Endothelial cell of umbilical vein (primary cell): Measurements from ENCODE around the gene NPSR1. TPM values are rescaled to one million over a fixed set of nuclear protein-coding genes. Genes with fewer than 3 reads are reported as not detected.

Experiments used
- BruUV-seq: library from RNA; stranded (reverse); fragments of 400-500 nt; replicated peaks from 2 replicates; lab custom pipeline; 2021; lab: Mats Ljungman, UMichigan
- CTCF ChIA-PET: fragments of 300-600, 350-600 bp; sonication (Branson Sonifier 250); formaldehyde crosslinking; loops from one replicate; lab custom pipeline; 2021; ENCODE audit warnings: antibody characterized with exemption, inconsistent platforms; lab: Charles Lee
- POLR2A ChIA-PET: fragments of 300-600, 350-600 bp; sonication (Branson Sonifier 250); formaldehyde crosslinking; loops from one replicate; lab custom pipeline; 2021; ENCODE audit warnings: antibody characterized with exemption, inconsistent platforms; lab: Charles Lee
- DNase-seq: peaks from one replicate; pipeline ENCODE4 v3.0.0-alpha.2; 2011; ENCODE audit warnings: low read depth, low spot score
- FAIRE-seq: peaks from 2 replicates; lab custom pipeline; 2011; peaks lifted over from hg19 to GRCh38; lab: Jason Lieb, UNC
- H2AFZ ChIP-seq: 2 replicates; pipeline ENCODE4 v1.6.0; 2012; ENCODE audit warnings: low read depth, low read length, control low read depth, inconsistent platforms
- H3K27ac ChIP-seq: 2 replicates; pipeline ENCODE4 v1.5.1; 2011; ENCODE audit warnings: low read depth, mild to moderate bottlenecking, control low read depth, low read length, moderate library complexity; ENCODE audit not compliant: insufficient read depth
- H3K27me3 ChIP-seq, 2 experiments: 2 replicates each; pipeline versions ENCODE4 v1.6.0 to v1.6.1; 2011; ENCODE audit warnings: low read length in 2 of 2, mixed read lengths in 1 of 2; ENCODE audit not compliant: control insufficient read depth in 2 of 2, insufficient read depth in 2 of 2
- H3K36me3 ChIP-seq, 2 experiments: 2 replicates in 1 of 2; 3 replicates in 1 of 2; pipeline ENCODE4 v1.5.1; 2011; ENCODE audit warnings: low read length in 2 of 2, mild to moderate bottlenecking in 1 of 2, moderate library complexity in 1 of 2; ENCODE audit not compliant: control insufficient read depth in 2 of 2, insufficient read depth in 2 of 2; ENCODE audit errors: extremely low read depth in 1 of 2
- H3K4me1 ChIP-seq: 3 replicates; pipeline ENCODE4 v1.5.1; 2011; ENCODE audit warnings: mild to moderate bottlenecking, low read length; ENCODE audit not compliant: control insufficient read depth, insufficient read depth; ENCODE audit errors: extremely low read depth
- H3K4me2 ChIP-seq: 2 replicates; pipeline ENCODE4 v1.6.1; 2011; ENCODE audit warnings: low read length, control low read depth, mixed read lengths; ENCODE audit not compliant: insufficient read depth
- H3K4me3 ChIP-seq, 3 experiments: fragments of 200-600 bp in 1 of 3; sonication (generic), shearing (Covaris generic) in 1 of 3; replicated peaks in 1 of 3; 2 replicates each; pipeline ENCODE4 v1.5.1; 2011 to 2016; ENCODE audit warnings: control low read depth in 3 of 3, low read length in 3 of 3, mild to moderate bottlenecking in 2 of 3, inconsistent platforms in 1 of 3, low read depth in 1 of 3, moderate library complexity in 1 of 3; ENCODE audit not compliant: insufficient read depth in 1 of 3
- H3K79me2 ChIP-seq: 2 replicates; pipeline ENCODE4 v1.6.0; 2012; ENCODE audit warnings: low read length, inconsistent platforms; ENCODE audit not compliant: control insufficient read depth, insufficient read depth
- H3K9ac ChIP-seq: replicated peaks from 2 replicates; pipeline ENCODE3; 2011; ENCODE audit warnings: low read length, control low read depth; ENCODE audit not compliant: insufficient read depth; ENCODE audit errors: extremely low read depth
- H3K9me1 ChIP-seq: replicated peaks from 3 replicates; pipeline ENCODE4 v1.6.0; 2011; ENCODE audit warnings: mild to moderate bottlenecking, low read length; ENCODE audit not compliant: control insufficient read depth, insufficient read depth; ENCODE audit errors: extremely low read depth
- H3K9me3 ChIP-seq: replicated peaks from 2 replicates; pipeline ENCODE4 v1.5.1; 2012; ENCODE audit warnings: low read length, inconsistent platforms; ENCODE audit not compliant: control insufficient read depth, insufficient read depth
- H4K20me1 ChIP-seq: replicated peaks from 2 replicates; pipeline ENCODE3; 2011; ENCODE audit warnings: mild to moderate bottlenecking, low read length; ENCODE audit not compliant: control insufficient read depth, insufficient read depth; ENCODE audit errors: extremely low read depth
- CTCF ChIP-seq, 2 donors: IDR thresholded peaks; 1 replicate in 1 of 2; 2 replicates in 1 of 2; pipeline ENCODE4 v1.5.1; 2011; ENCODE audit warnings: low read length in 2 of 2, mild to moderate bottlenecking in 2 of 2, moderate library complexity in 2 of 2, control low read depth in 1 of 2, inconsistent platforms in 1 of 2, low read depth in 1 of 2; ENCODE audit not compliant: insufficient read depth in 1 of 2; ENCODE audit errors: extremely low read depth in 1 of 2
- EZH2 ChIP-seq: IDR thresholded peaks from 2 replicates; pipeline ENCODE4 v1.6.1; 2012; ENCODE audit warnings: borderline replicate concordance, low read depth, mild to moderate bottlenecking, moderate library complexity, low read length, inconsistent platforms; ENCODE audit not compliant: severe bottlenecking
- FOS ChIP-seq: IDR thresholded peaks from 2 replicates; pipeline ENCODE4 v1.6.1; 2011; ENCODE audit warnings: mild to moderate bottlenecking, low read length, moderate library complexity, borderline replicate concordance; ENCODE audit not compliant: insufficient read depth
- GATA2 ChIP-seq: IDR thresholded peaks from 2 replicates; pipeline ENCODE4 v1.7.0; 2011; ENCODE audit warnings: low read depth, mild to moderate bottlenecking, moderate library complexity, mixed read lengths, low read length; ENCODE audit not compliant: insufficient read length, insufficient read depth
- JUN ChIP-seq: IDR thresholded peaks from 2 replicates; pipeline ENCODE4 v1.6.1; 2011; ENCODE audit warnings: borderline replicate concordance, low read depth; ENCODE audit not compliant: insufficient read length, insufficient read depth
- MYC ChIP-seq: IDR thresholded peaks from one replicate; pipeline ENCODE4 v1.6.1; 2011; ENCODE audit warnings: mild to moderate bottlenecking, low read depth, low read length
- POLR2A ChIP-seq: IDR thresholded peaks from 2 replicates; pipeline ENCODE4 v1.6.1; 2012; ENCODE audit warnings: low read depth, mild to moderate bottlenecking, control low read depth, low read length
- POLR2AphosphoS5 ChIP-seq: IDR thresholded peaks from 2 replicates; pipeline ENCODE4 v1.6.1; 2012; ENCODE audit warnings: low read depth, mild to moderate bottlenecking, control low read depth, low read length, moderate library complexity; ENCODE audit not compliant: insufficient read depth
- dilution Hi-C: fragments of 300-500 bp; cut with MboI; formaldehyde crosslinking; loops from one replicate; pipeline ENCODE4 v1.15.0; 2019; ENCODE audit warnings: low sequenced_read_pairs; ENCODE audit not compliant: extremely low pct_ligation_motif_present
- intact Hi-C: fragments of 100-400 bp; cut with micrococcal nuclease; formaldehyde crosslinking; loops from one replicate; pipeline ENCODE4 v1.10.0; 2022
- polyA plus RNA-seq, 4 experiments: library from polyadenylated mRNA; depleted of rRNA in 3 of 4; stranded (reverse) in 3 of 4; unstranded in 1 of 4; fragments of >200 nt; gene quantifications; 2 replicates each; pipeline versions ENCODE4 v1.2.1 to v1.2.3, GENCODE V29; 2011 to 2012; ENCODE audit warnings: missing spikeins in 1 of 4
- total RNA-seq: library from RNA; stranded (reverse); gene quantifications from 2 replicates; pipeline ENCODE4 v1.2.3, GENCODE V29; 2021
- TF ChIP-seq, protein P1 (sequence below): IDR thresholded peaks from 2 replicates; pipeline ENCODE4 v1.6.1; 2011; ENCODE audit not compliant: insufficient read depth, insufficient read length

Gene NPSR1
- total and polyA plus RNA-seq, 2 donors (not counting 3 experiments of a cell fraction or from before 2014, with no cell fraction given), result not detected

- Histone ChIP-seq H3K4me3 (no peak overlapping the region), H3K9me3 (no peaks in the 10 kb centered on the region), H3K79me2 (no peaks in the 10 kb centered on the region), H3K27me3 (peaks cover 2 to 15% of the 10 kb centered on the region in 2 experiments), H2AFZ (no peak overlapping the region), H3K9ac (no peak overlapping the region), H3K9me1 (no peaks in the 10 kb centered on the region), H3K27ac (no peak overlapping the region), H3K4me2 (no peak overlapping the region), H3K36me3 (no peaks in the 10 kb centered on the region), H3K4me1 (no peaks in the 10 kb centered on the region), H4K20me1 (no peaks in the 10 kb centered on the region)
- no peak for TF ChIP-seq GATA2
- TF ChIP-seq POLR2A, result no peak
- TF ChIP-seq, protein P1, sequence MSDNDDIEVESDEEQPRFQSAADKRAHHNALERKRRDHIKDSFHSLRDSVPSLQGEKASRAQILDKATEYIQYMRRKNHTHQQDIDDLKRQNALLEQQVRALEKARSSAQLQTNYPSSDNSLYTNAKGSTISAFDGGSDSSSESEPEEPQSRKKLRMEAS, result no peak
- TF ChIP-seq POLR2AphosphoS5, result no peak
- no peak for TF ChIP-seq EZH2
- TF ChIP-seq FOS, result no peak
- TF ChIP-seq JUN, result no peak
- TF ChIP-seq MYC, result no peak
- no peak for TF ChIP-seq CTCF (IDR thresholded peaks at IDR 0.05; ENCODE audit: extremely low read depth in 1 of 2, insufficient read depth in 1 of 2, low read depth in 1 of 2, low read length in 2 of 2)
- dilution Hi-C loops (no loop called here), intact Hi-C loops (loop anchor here (2.0 kb wide), 1 partner anchor 65 kb away; no protein-coding TSS in a partner anchor)
- CTCF ChIA-PET, result interaction anchor here (0.7 to 0.9 kb wide), 4 partner anchors 9 to 762 kb away, joined by 3 to 4 read pairs (median 3); no protein-coding TSS in a partner anchor
- DNase-seq (no peak), FAIRE-seq (no peak)
- BruUV-seq, result no TSS peak
- POLR2A ChIA-PET, result no interaction called here
Observed at GRCh38 chr7:34758111-34758601, 100.1 kb downstream of the NPSR1 start.
